Testis (tissue), 2 donors: ENCODE results near the gene SLC25A21.

Experiments used
- POLR2A ChIP-seq: fragments of 450-650 bp; IDR thresholded peaks from one replicate; pipeline ENCODE4 v1.6.1; 2017; ENCODE audit warnings: antibody characterized with exemption, mild to moderate bottlenecking, moderate library complexity
- TF ChIP-seq, protein P1 (sequence below), 3 experiments: fragments of 450-650 bp in 2 of 3; fragments of 200-600 bp in 1 of 3; sonication (generic) in 1 of 3; IDR thresholded peaks; one replicate each; pipeline ENCODE4 v1.5.1; 2016 to 2019; ENCODE audit warnings: antibody characterized with exemption in 3 of 3, mild to moderate bottlenecking in 2 of 3, moderate library complexity in 1 of 3

DNA sequence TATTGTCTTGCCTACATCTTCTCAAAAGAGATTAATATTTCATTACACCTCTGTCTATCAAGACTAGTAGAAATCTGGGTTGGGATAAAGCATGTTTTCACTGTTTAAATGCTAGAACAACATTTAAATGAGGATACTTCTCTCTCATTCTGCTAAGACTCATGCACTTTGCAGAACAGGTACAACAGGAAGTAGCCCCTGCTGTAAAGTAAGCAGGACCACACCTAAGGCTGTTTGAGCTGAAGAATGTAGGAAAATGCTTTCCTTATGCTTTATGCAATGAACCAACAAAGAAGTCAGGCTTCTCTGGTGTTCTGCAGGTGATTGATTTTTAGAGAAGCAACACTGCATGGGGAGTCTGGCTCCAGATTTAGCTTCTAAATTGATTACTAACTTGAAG is 421.3 kb downstream of the SLC25A21 start:
- TF ChIP-seq, protein P1, sequence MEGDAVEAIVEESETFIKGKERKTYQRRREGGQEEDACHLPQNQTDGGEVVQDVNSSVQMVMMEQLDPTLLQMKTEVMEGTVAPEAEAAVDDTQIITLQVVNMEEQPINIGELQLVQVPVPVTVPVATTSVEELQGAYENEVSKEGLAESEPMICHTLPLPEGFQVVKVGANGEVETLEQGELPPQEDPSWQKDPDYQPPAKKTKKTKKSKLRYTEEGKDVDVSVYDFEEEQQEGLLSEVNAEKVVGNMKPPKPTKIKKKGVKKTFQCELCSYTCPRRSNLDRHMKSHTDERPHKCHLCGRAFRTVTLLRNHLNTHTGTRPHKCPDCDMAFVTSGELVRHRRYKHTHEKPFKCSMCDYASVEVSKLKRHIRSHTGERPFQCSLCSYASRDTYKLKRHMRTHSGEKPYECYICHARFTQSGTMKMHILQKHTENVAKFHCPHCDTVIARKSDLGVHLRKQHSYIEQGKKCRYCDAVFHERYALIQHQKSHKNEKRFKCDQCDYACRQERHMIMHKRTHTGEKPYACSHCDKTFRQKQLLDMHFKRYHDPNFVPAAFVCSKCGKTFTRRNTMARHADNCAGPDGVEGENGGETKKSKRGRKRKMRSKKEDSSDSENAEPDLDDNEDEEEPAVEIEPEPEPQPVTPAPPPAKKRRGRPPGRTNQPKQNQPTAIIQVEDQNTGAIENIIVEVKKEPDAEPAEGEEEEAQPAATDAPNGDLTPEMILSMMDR (IDR thresholded peaks at IDR 0.05) = no peak
- TF ChIP-seq POLR2A = no peak
